Umbilical cord (tissue), 2 donors: ENCODE measurements around the gene ERAS. TPM values are rescaled to one million over a fixed set of nuclear protein-coding genes. Genes with fewer than 3 reads are reported as not detected.
"Not testable (repeated sequence)": the region's sequence is repeated elsewhere in the genome, so short reads cannot be mapped to it uniquely, and the experiment has no call there.

Source experiments
- DNase-seq: peaks from one replicate; pipeline ENCODE4 v3.0.0-alpha.2; 2015; ENCODE audit warnings: low spot score
- total RNA-seq: library from RNA; depleted of rRNA; stranded (reverse); fragments of >200 nt; gene quantifications from one replicate; pipeline ENCODE4 v1.2.3, GENCODE V29; 2014; ENCODE audit warnings: low replicate concordance; ENCODE audit not compliant: insufficient read depth

The ERAS gene
- total RNA-seq, 1 donor from 2014 or later: 5.3 TPM

- DNase-seq: no peak
These were observed 5.0 kb downstream of the ERAS start for GRCh38 chrX:48831136-48831908.

- DNase-seq: no peak
These were observed 5.6 kb downstream of the ERAS start for GRCh38 chrX:48831909-48832291.

GRCh38 chrX:48833542-48834138 lies 7.3 kb downstream of the ERAS start:
- DNase-seq: no peak

- no peak for DNase-seq
These were observed 8.0 kb downstream of the ERAS start for GRCh38 chrX:48834383-48834709.

GRCh38 chrX:48835524-48836329 lies 9.4 kb downstream of the ERAS start, which contains the start of gene PCSK1N:
Gene PCSK1N, minus strand, starts transcription at chrX:48835610. Its CDS starts 78 bp downstream, at chrX:48835532.
- no peak for DNase-seq

GRCh38 chrX:48839686-48840085 lies 13.4 kb downstream of the ERAS start:
- no peak for DNase-seq

- no peak for DNase-seq
These were observed 22.5 kb downstream of the ERAS start for GRCh38 chrX:48848847-48849246.

- DNase-seq: no peak
These were observed 26.5 kb downstream of the ERAS start for GRCh38 chrX:48852857-48853256.

GRCh38 chrX:48853494-48853893 lies 27.2 kb downstream of the ERAS start:
- not testable (repeated sequence) for DNase-seq

- not testable (repeated sequence) for DNase-seq
These were observed 27.9 kb downstream of the ERAS start for GRCh38 chrX:48854121-48854804.

- peak; percentile 37 for DNase-seq
These were observed 28.6 kb downstream of the ERAS start for GRCh38 chrX:48854898-48855297.

- peak; percentile 81 for DNase-seq
These were observed 37.9 kb downstream of the ERAS start for GRCh38 chrX:48864210-48864609.

GRCh38 chrX:48872017-48872416 lies 45.7 kb downstream of the ERAS start:
- DNase-seq: not testable (repeated sequence)

GRCh38 chrX:48876944-48877343 lies 50.6 kb downstream of the ERAS start:
- not testable (repeated sequence) for DNase-seq

Other genes with a start within 250 kb of the ERAS start
- 64.0 TPM for gene WDR13, start 229.0 kb upstream of the ERAS start, total RNA-seq
- 0.48 TPM for gene WAS, start 142.7 kb upstream of the ERAS start, total RNA-seq
- gene SUV39H1, start 129.8 kb upstream of the ERAS start, total RNA-seq: 4.6 TPM
- gene GLOD5, start 64.8 kb upstream of the ERAS start, total RNA-seq: not detected
- not detected for gene GATA1, start 39.9 kb upstream of the ERAS start, total RNA-seq
- gene HDAC6, start 24.4 kb upstream of the ERAS start, total RNA-seq: 53.7 TPM
- not detected for gene PCSK1N, start 9.1 kb downstream of the ERAS start, total RNA-seq
- 25.3 TPM for gene TIMM17B, start 71.3 kb downstream of the ERAS start, total RNA-seq
- gene PQBP1, start 71.4 kb downstream of the ERAS start, total RNA-seq: 20.2 TPM
- gene SLC35A2, start 85.1 kb downstream of the ERAS start, total RNA-seq: 13.7 TPM
- 7.9 TPM for gene PIM2, start 92.5 kb downstream of the ERAS start, total RNA-seq
- gene OTUD5, start 131.1 kb downstream of the ERAS start, total RNA-seq: 44.5 TPM
- gene KCND1, start 145.3 kb downstream of the ERAS start, total RNA-seq: 1.2 TPM
- 20.2 TPM for gene GRIPAP1, start 175.8 kb downstream of the ERAS start, total RNA-seq
- gene TFE3, start 216.8 kb downstream of the ERAS start, total RNA-seq: 22.1 TPM
- gene CCDC120, start 232.5 kb downstream of the ERAS start, total RNA-seq: 1.7 TPM
- 9.4 TPM for gene PRAF2, start 247.5 kb downstream of the ERAS start, total RNA-seq